ENCODE results near the gene CHMP1A.
"Not testable (repeated sequence)": the region's sequence is repeated elsewhere in the genome, so short reads cannot be mapped to it uniquely, and the experiment has no call there.

CHMP1A gene

DNA sequence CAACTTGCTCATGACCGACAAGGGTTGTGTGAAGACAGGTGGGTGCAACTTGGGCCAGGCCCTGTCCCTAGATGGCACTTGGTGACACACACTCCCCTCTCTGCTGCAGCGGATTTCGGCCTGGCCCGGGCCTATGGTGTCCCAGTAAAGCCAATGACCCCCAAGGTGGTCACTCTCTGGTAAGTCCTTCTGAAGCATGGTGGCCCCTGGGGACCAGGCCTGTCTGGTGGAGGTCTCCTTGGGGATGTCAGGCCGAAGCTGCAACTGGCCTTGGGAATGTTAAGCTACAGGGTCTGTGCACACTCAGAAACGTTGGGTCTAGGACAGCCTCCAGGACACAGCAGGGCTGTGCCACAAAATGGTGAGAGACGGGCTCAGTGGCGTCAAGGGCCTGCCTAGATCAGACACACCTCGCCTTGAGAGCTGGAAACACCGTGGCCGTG lies 35.8 kb upstream of the CHMP1A start:
- in situ Hi-C loops (cut with HindIII; ENCODE audit: low sequenced_read_pairs), result no loop called here

DNA sequence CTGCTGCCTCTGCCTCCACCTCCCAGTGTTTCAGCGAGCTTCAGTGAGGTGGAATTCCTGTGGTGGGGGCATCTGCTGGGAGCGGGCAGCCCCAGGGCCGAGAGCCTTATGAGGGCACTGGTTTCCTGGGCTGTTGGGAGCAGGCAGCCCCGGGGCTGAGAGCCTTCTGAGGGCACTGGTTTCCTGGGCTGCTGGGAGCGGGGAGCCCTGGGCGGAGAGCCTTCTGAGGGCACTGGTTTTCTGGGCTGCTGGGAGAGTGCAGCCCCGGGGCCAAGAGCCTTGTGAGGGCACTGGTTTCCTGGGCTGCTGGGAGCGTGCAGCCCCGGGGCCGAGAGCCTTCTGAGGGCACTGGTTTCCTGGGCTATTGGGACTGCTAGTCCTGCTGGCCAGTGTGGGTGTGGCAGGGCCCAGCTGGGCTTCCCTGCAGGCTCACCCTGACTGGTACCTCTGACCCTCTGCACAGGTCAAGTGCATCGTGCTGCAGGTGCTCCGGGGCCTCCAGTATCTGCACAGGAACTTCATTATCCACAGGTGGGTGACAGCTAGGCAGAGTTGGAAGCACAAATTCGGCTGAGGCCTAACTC lies 34.6 kb upstream of the CHMP1A start:
- in situ Hi-C loops (cut with HindIII; ENCODE audit: low sequenced_read_pairs), result no loop called here

DNA sequence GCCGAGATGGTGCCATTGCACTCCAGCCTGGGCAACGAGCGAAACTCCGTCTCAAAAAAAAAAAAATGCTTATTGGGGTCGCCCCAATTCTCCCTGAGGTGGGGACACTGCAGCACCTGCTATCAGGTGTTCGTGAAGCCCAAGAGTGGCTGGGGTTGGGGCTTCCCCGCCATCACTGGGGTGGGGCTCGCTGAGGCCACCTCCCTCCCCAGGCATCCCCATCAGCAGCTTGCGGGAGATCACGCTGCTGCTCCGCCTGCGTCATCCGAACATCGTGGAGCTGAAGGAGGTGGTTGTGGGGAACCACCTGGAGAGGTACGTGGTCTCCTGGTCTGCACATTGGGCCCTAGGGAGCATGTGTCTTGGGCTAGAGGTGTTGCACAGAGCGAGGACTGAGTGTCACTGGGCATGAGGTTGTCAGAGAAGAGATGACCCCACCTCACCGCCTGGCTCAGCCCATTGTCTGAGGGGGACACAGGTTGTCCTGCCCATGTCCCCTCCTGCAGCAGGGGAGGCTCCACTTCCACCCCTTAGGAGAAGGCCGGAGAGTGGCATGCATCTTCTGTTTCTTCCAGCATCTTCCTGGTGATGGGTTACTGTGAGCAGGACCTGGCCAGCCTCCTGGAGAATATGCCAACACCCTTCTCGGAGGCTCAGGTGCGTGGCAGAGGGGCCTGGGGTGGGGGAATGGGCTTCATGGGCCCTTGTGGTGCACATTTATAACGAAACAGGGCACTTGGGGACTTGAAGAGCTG lies 33.9 kb upstream of the CHMP1A start:
- in situ Hi-C loops (cut with HindIII; ENCODE audit: low sequenced_read_pairs), result no loop called here

DNA sequence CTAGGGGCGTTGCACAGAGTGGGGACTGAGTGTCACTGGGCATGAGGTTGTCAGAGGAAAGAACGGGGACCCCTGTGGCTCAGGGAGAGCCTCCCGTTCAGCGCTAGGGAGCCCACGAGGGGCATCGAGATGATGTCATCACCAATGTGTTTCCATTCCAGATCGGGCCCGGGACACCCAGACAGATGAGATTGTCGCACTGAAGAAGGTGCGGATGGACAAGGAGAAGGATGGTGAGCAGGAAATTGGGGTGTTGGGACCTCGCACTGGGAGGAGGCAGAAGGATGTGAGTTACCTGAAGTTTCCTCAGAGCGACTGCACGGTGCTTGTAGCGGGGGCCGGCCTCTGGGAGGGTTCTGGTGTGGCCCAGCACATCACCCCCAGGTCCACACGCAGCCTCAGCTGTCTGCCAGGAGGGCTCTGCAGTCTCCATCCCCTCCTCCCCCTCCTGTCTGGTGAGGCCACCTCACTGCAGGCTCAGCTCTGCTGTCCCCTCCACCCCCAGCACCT lies 32.9 kb upstream of the CHMP1A start:
- in situ Hi-C loops (cut with HindIII; ENCODE audit: low sequenced_read_pairs), result no loop called here

DNA sequence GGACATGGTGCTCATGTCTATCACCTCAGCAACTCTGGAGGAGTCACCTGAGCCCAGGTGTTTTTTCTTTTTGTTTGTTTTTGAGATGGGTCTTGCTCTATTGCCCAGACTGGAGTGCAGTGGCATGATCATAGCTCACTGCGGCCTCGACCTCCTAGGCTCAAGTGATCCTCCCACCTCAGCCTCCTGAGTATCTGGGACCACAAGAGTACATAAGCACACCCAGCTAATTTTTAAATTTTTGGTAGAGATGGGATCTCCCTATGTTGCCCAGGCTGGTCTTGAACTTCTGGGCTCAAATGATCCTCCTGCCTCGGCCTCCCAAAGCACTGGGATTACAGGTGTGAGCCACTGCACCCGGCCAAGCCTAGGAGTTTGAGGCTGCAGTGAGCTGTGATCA lies 32.1 kb upstream of the CHMP1A start:
- in situ Hi-C loops (cut with HindIII; ENCODE audit: low sequenced_read_pairs), result loop anchor here (5.0 kb wide), 2 partner anchors 43 to 182 kb away; partner anchors contain the start of gene SPG7

DNA sequence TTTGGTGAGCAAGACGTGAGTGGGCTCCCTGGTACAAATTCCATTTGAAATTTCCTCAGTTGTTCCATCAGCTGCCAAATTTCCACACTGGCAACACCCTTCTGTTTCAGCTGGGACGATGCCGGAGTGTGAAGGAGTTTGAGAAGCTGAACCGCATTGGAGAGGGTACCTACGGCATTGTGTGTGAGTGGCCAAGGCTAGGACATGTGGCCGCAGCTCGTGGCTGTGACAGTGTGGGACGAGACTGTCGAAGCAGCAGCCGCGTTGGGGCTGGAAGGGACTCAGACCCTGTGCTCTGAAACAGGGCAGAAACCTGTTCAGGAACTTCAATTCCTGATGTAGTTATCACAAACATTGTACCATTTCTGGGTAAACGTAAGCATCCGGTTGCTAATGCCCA lies 31.6 kb upstream of the CHMP1A start:
- in situ Hi-C loops (cut with HindIII; ENCODE audit: low sequenced_read_pairs), result loop anchor here (5.0 kb wide), 2 partner anchors 43 to 182 kb away; partner anchors contain the start of gene SPG7

DNA sequence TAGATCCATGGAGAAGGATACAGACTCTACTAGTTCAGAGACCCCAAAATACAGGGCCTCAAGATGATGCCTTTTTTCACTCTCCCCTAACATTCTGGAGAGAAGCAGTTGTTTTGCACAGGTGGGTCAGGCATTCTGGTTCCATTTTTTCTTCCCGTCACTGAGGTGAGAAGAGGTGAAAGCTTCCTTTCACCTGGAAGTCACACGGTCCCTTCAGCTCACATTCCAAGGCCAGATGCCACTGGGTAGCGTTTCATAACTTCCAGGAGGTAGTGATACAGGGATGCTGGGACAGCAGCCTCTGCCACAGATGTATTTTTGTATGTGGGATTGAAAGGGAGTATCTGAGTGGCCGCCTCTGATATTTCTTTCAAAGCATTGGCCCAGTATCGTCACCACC lies 30.9 kb upstream of the CHMP1A start:
- in situ Hi-C loops (cut with HindIII; ENCODE audit: low sequenced_read_pairs), result loop anchor here (5.0 kb wide), 2 partner anchors 44 to 181 kb away; partner anchors contain the start of gene SPG7

DNA sequence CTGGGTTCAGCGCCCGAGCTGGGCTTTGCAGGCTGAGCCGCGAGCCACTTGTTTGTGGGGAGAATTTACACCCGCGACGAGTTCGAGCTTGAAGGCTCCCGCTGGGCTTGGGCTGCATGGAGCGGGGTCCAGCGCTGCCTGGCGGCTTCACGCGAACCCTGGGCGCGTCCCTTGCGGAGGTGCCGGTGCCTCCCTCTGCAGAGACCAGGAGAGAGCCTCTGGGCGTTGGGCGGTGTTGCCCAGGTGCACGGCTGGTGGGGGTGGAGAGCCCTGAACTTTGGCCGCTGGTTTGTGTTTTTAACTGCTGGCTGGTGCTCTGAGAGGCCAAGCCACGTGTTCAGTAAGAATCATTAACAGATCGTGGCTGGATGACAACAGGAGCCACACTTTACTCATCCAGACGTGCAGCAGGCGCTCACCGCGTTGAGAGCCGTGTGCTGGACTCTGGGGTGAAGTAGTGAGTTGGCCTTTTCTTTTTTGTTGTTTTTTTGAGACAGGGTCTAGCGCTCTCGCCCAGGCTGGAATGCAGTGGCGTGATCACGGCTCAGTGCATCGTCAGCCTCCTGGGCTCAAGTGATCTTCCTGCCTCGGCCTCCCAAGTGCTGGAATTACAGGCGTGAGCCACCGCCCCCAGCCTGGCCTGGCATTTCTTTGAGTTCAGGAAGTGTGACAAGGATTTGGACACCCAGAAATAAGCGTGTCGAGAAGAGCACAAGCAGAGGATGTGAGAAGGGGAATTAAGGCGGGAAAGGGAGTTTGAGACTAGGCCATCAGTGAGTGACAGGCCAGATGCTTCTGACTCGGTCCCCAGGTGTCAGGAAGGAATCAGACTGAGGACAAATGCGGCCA lies 29.8 kb upstream of the CHMP1A start:
- in situ Hi-C loops (cut with HindIII; ENCODE audit: low sequenced_read_pairs), result loop anchor here (5.0 kb wide), 2 partner anchors 45 to 180 kb away; partner anchors contain the start of gene SPG7

DNA sequence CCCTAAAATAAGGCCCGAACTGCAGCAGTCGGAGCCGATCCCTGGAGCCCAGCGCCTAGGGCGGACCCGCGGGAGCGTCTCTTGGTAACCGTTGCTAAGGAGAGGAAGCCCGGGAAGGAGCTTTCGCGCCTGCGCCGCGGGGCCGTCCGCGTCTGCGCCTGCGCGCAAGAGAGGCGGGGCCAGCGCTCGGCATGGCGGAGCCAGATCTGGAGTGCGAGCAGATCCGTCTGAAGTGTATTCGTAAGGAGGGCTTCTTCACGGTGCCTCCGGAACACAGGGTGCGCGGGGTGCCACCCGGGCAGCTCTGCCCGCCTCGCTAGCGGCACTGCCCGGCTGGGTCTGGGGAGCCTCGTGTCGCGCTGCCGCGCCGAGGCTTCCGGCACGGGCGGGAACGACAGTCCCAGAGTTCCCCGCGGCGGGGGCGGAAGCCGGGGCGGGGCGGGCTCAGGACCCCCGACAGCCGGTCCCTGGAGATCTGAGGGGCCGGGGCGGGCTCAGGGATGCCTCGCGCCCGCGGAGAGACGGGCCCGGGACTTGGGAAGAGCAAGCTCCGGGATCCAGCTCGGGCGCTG lies 29.1 kb upstream of the CHMP1A start, which contains the start of gene CDK10:
Gene CDK10, plus strand, starts transcription at position 170 of the 572 bp plus-strand sequence. Its CDS starts 22 bp downstream, at position 192.
- in situ Hi-C loops (cut with HindIII; ENCODE audit: low sequenced_read_pairs), result loop anchor here (5.0 kb wide), 2 partner anchors 46 to 179 kb away; partner anchors contain the start of gene SPG7

DNA sequence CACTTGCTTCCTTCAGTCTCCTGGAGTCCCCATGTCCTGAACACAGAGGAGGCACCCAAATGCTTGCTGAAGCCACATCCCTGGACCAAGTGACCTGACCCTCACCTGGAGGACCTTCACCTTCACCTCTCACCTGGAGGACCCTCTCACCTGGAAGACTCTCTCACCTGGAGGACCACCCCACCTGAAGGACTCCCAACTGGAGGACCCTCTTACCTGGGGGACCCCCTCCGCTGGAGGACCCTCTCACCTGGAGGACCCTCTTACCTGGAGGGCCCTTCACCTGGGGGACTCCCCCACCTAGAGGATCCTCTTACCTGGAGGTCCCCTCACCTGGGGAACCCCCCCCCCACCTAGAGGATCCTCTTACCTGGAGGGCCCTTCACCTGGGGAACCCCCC lies 28.4 kb upstream of the CHMP1A start:
- in situ Hi-C loops (cut with HindIII; ENCODE audit: low sequenced_read_pairs), result loop anchor here (5.0 kb wide), 2 partner anchors 46 to 179 kb away; partner anchors contain the start of gene SPG7

DNA sequence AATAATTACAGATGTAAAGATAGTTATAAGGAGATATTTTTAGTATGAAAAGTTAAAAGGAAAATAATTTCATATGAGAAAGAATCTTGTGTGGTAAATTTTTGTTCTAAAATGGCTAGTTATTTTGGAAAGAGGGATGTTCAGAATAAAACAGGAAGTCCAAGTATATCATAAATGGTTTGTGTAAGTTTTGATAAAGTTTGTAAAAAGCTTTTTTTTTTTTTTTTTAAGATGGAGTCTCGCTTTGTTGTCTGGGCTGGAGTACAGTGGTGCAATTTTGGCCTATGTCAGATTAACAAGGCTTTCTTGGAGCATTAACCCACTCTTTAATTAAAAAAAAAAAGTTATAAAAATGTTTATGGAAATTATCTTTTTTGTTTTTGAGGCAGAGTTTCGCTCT lies 20.8 kb upstream of the CHMP1A start:
- in situ Hi-C loops (cut with HindIII; ENCODE audit: low sequenced_read_pairs), result no loop called here

DNA sequence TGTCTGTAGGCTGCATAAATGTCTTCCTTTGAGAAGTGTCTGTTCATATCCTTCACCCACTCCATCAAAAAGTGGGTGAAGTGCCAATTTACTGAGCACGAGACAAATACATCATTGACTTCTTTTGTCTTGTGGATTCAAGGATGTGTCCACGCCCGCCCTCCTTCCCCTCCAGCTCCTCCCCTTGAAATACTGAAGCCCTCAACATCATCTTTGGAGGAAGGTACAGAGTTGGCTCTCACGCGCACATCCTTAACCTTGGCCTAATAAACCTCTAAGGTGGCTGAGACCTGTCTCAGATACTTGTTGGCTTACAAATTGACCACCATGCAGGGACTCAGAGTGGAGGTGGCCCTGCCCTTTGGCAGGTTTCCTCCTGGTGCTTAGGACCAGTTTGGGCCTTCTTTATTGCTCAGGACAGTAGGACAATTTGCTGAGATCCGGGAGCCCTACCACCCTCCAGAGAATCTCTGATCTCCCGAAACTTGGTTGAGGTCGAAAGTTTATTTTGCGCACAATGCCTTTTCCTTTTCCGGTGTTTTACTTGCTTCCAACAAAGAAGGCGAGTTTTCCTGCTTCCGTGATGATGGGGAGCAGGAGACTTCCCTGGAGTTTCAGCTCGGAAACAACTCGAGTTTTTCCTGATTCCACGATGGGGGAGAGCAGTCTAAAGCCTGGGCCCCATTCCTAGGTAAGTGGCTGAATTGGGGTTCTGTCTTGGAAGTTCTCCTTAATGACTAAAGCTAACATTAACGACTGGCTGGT lies 14.9 kb upstream of the CHMP1A start:
- in situ Hi-C loops (cut with HindIII; ENCODE audit: low sequenced_read_pairs), result no loop called here

DNA sequence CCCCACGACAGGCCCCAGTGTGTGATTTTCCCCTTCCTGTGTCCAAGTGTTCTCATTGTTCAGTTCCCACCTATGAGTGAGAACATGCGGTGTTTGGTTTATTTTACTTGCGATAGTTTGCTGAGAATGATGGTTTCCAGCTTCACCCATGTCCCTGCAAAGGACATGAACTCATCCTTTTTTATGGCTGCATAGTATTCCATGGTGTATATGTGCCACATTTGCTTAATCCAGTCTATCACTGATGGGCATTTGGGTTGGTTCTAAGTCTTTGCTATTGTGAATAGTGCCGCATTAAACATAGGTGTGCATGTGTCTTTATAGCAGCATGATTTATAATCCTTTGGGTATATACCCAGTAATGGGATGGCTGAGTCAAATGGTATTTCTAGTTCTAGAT lies 14.1 kb upstream of the CHMP1A start:
- in situ Hi-C loops (cut with HindIII; ENCODE audit: low sequenced_read_pairs), result not testable (repeated sequence)

DNA sequence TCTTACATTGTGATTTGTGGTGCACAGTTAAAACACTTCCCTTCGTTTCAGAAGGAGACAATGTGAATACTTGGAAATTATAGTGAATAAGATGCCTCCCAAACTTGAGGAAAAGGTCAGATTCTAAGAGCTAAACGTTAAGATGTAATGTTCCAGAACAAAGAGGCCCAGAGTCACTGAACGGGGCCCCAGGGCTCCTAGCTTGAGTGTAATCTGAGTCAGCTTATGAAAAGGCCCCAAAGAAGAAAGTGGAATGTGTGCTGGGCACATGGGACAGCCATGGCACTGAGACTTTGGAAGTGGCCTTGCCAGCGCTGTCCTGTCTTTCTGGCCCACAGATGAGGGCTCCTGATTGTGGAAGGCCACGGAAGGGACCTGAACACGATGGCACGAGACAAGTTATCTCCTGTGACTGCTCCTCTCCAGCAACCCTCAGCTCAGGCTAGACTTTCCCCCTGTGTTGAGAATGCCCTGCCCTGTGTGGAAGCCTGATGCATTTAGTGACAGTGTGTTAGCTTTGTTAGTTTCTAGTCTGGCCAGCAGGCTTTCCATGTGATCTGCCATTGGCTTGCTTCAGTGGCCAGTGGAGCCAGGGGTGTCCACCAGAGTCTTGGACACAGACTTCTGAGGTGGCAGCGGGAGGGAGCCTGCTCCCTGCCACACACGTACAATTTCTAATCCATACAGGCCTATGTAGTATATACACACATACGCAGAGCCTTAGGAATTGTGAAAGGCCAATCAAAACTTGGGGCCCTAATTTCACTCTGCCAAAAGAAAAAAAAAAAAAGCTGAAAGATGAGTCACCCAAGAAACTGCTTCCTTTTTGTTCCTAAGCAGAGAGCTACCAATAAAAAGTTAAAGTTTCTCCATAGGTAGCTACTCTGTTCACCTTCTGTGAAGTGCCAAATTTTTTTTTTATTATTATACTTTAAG lies 13.3 kb upstream of the CHMP1A start:
- in situ Hi-C loops (cut with HindIII; ENCODE audit: low sequenced_read_pairs), result no loop called here

DNA sequence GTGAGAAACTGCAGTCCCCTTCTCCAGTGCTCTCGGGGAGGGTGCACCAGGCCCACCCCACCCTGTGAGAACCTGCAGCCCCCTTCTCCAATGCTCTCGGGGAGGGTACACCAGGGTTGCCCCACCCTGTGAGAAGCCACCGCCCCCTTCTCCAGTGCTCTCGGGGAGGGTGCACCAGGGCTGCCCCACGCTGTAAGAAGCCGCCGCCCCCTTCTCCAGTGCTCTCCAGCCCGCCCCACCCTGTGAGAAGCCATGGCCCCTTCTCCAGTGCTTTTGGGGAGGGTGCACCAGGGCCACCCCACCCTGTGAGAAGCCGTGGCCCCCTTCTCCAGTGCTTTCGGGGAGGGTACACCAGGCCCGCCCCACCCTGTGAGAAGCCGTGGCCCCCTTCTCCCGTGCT lies 12.2 kb upstream of the CHMP1A start:
- in situ Hi-C loops (cut with HindIII; ENCODE audit: low sequenced_read_pairs), result no loop called here

DNA sequence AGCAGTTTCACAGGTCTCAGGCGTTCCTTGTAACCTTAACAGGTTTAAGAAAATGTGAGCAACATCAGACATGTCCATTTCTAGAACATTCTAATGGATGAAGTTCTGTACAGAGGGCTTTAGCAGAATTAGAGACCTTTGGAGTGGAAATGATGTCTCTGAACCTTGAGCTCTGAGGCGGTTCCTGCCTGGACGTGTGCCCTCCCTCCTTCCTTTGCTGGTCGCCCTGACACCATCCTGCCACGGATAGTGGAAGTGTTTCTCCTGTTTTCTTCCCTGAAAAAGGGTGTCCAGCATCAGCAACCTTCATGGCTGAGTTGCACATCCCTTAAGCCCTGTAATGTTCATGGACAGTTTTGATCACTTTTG lies 11.3 kb upstream of the CHMP1A start:
- in situ Hi-C loops (cut with HindIII; ENCODE audit: low sequenced_read_pairs), result no loop called here

DNA sequence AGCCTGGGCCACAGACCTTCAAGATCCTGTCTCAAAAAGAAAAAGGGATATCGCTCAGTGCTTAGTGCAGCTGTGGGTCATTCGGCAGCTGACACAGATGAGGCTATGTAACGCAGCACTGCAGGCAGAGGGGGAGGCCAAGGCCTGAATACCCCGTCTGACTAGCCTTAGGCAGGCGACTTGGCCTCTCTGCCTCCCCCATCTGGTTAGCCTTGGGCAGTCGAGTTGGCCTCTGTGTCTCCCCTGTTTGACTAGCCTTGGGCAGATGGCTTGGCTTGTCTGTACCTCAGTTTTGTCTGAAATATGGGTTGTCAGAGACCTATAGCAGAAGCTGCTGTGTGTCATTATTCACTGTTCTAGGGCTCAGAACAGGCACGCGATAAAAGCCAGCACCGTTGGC lies 10.1 kb upstream of the CHMP1A start:
- in situ Hi-C loops (cut with HindIII; ENCODE audit: low sequenced_read_pairs), result no loop called here

DNA sequence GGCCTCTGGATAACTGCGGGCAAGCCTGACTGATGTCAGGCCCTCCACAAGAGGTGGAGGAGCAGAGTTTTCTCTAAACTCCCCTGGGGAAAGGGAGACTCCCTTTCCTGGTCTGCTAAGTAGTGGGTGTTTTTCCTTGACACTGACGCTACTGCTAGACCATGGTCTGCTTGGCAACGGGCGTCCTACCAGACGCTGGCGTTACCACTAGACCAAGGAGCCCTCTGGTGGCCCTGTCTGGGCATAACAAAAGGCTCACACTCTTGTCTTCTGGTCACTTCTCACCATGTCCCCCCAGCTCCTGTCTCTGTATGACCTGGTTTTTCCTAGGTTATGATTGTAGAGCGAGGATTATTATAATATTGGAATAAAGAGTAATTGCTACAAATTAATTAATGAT lies 9.5 kb upstream of the CHMP1A start:
- in situ Hi-C loops (cut with HindIII; ENCODE audit: low sequenced_read_pairs), result not testable (repeated sequence)

DNA sequence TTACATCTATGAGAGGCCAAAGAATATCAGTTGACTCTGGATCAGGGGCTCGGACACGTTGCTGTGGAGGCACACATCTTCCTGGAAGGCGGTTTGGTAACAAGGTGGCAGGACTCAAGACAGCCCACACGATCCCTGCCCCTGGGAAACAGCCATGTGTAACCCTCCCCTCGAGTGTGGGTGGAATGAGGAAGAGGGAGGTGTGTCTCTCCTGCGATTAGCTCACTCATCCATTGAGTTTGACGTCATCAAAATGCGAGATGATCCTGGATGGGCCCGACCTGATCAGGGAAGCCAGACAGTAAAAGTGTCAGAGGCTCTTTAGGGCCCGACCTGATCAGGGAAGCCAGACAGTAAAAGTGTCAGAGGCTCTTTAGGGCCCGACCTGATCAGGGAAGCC lies 6.7 kb upstream of the CHMP1A start:
- in situ Hi-C loops (cut with HindIII; ENCODE audit: low sequenced_read_pairs), result not testable (repeated sequence)
